IMR-90 (cell line): ENCODE data around the gene NAB2. TPM values are rescaled to one million over a fixed set of nuclear protein-coding genes. Genes with fewer than 3 reads are reported as not detected.

ENCODE experiments used
- CEBPB ChIP-seq: IDR thresholded peaks from 2 replicates; pipeline ENCODE4 v1.6.1; 2012; ENCODE audit warnings: low read depth, low read length, improper control_type of control experiment
- MXI1 ChIP-seq: IDR thresholded peaks from 2 replicates; pipeline ENCODE4 v1.6.1; 2012; ENCODE audit warnings: low read depth, mild to moderate bottlenecking, low read length, moderate library complexity, borderline replicate concordance
- NFE2L2 ChIP-seq: fragments of 150-350 bp; IDR thresholded peaks from 2 replicates; pipeline ENCODE4 v1.6.1; 2016; ENCODE audit warnings: low read depth, mild to moderate bottlenecking, low read length
- polyA plus RNA-seq, 3 experiments: library from polyadenylated mRNA; depleted of rRNA; stranded (reverse); fragments of >200 nt; gene quantifications; 2 replicates each; pipeline ENCODE4 v1.2.3, GENCODE V29; 2012; ENCODE audit warnings: low replicate concordance in 1 of 3
- total RNA-seq: library from RNA; depleted of rRNA; stranded (reverse); fragments of >200 nt; gene quantifications from 2 replicates; pipeline ENCODE4 v1.2.3, GENCODE V29; 2012

NAB2 gene
- total and polyA plus RNA-seq, 2 of the 4 experiments (the other 2 are of a cell fraction): 65.1 to 68.8 TPM

DNA sequence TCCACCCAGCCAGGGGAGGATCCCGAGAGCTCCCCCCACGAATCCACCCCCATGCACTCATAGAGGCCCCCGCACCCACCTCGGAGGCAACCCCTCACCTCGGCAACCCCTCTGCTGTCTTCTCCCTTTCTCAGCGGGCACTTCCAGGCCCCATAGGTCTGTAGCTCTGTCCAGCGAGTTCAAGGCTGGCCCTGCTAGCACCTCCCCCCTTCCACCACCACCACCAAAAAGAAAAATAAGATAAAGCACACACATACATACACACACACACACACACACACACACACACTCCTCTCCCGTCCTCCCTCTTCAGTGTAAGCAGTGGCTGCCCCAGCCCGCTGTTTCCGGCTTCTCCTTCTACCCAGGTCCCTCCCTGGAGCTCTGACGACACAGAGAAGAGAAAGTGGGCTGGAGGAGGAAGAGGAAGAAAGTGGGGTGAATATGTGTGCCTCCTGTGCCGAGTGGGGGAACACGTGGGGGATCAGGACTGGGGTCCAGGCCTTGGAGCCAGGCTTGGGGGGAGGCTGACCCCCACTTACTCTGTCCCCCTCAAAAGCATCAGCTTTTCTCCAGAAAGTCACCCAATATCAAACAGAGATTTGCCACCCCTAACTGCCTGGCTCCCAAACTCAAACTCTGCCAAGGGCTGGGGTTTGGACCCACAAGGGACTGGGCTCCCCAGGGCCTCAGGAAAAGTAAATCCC lies 22.3 kb downstream of the NAB2 start, which contains the start of gene STAT6 (continued):
- TF ChIP-seq MXI1: no peak
- TF ChIP-seq CEBPB: no peak
- no peak for TF ChIP-seq NFE2L2
